SU-DHL-6 (cell line): ENCODE results near the gene CLSTN2.

Source experiments
- EZH2phosphoT487 ChIP-seq: fragments of 200-600 bp; sonication (generic), shearing (Covaris generic); conservative IDR thresholded peaks from 2 replicates; pipeline ENCODE4 v1.6.1; 2018; ENCODE audit warnings: mild to moderate bottlenecking, antibody characterized with exemption, low read length, moderate library complexity, mixed read lengths
- TF ChIP-seq, protein P1 (sequence below): fragments of 200-600 bp; sonication (generic); IDR thresholded peaks from one replicate; pipeline ENCODE4 v1.5.1; 2017; ENCODE audit warnings: antibody characterized with exemption, mild to moderate bottlenecking, low read length, moderate library complexity; ENCODE audit not compliant: insufficient read depth, poor library complexity, severe bottlenecking

DNA sequence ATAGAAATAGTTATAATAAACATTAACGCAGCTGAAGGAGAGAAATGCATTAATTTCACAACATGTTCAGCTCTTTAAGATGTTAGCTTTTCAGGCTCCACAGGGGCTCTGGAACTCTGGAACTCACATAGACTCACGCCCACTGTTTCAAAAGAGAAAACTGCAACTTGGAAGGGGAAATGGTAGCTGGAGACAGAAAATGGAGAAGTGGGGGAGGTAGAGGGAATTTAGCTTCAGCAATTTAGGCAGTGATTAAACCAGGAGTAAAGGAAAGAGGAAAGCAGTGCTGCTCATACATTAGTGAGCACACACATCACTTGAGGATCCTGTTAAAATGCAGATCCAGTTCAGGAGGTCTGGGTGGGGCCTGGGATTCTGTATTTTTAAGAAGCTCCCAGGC lies 468.1 kb downstream of the CLSTN2 start:
- TF ChIP-seq, protein P1, sequence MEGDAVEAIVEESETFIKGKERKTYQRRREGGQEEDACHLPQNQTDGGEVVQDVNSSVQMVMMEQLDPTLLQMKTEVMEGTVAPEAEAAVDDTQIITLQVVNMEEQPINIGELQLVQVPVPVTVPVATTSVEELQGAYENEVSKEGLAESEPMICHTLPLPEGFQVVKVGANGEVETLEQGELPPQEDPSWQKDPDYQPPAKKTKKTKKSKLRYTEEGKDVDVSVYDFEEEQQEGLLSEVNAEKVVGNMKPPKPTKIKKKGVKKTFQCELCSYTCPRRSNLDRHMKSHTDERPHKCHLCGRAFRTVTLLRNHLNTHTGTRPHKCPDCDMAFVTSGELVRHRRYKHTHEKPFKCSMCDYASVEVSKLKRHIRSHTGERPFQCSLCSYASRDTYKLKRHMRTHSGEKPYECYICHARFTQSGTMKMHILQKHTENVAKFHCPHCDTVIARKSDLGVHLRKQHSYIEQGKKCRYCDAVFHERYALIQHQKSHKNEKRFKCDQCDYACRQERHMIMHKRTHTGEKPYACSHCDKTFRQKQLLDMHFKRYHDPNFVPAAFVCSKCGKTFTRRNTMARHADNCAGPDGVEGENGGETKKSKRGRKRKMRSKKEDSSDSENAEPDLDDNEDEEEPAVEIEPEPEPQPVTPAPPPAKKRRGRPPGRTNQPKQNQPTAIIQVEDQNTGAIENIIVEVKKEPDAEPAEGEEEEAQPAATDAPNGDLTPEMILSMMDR: no peak
- TF ChIP-seq EZH2phosphoT487: no peak
